ENCODE measurements around the gene AIPL1. TPM values are rescaled to one million over a fixed set of nuclear protein-coding genes. Genes with fewer than 3 reads are reported as not detected.
A peak's percentile ranks its signal among the peaks of the same experiment; 100 is the strongest.

Gene AIPL1
- polyA plus RNA-seq, 1 donor (not counting 4 experiments of a cell fraction or from before 2014, with no cell fraction given) = not detected

DNA sequence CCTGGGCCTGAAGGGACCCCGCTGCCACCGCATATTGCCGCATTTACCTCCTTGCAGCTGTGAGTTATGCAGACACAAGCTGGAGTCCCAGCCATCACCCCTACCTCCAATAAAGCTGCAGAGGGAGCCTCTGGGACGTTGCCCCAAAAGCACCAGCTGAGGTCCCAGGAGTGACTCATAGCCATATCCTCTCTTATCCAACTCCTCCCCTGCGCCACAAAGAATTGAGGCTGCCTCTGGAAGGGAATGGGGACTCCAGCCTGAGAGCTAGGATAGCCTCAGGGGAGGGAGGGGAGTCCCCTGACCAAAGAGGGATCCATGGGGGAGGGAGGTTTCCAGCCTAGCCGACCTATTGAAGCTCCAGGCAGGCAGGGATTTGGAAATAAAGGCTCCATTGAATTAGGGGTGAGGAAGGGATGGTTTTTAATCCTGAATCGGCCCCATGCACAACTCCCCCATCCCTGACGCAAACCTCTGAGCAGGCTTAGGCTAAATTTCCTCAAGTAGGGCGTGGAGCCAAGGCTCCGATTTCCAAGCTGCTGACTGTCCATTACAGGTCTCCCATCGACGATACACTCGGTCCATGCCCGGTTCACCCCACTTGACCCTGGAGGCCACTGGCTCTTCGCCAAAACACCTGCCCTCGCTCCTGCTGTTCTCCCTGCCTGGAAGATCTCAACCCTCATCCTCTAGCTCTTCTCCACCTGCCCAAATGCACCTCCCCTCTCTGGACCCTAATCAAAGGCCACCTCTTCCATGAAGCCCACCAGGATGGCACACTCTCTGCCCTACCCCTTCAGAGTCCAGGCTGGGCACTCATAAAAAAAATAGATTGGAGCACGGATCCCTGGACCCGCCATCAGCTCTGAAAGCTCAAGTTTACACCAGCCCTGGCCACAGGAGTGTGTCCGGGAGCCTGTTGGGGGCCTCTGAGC lies 36.9 kb upstream of the AIPL1 start:
- DNase-seq (ENCODE audit: low read depth, low spot score) (peak; percentile 69), FAIRE-seq (peak; percentile 81)
- Histone ChIP-seq H3K4me3 (ENCODE audit: control insufficient read depth in 2 of 3, extremely low read depth in 1 of 3, insufficient read depth in 2 of 3, low read depth in 1 of 3, low read length in 3 of 3) (no peak overlapping the region), H3K9ac (ENCODE audit: control insufficient read depth, extremely low read depth, insufficient read depth, low read length) (no peak overlapping the region), H3K36me3 (ENCODE audit: control insufficient read depth in 2 of 2, extremely low read depth in 1 of 2, insufficient read depth in 2 of 2, low read length in 2 of 2) (peaks cover 2 to 8% of the 10 kb centered on the region in 2 experiments), H3K4me1 (ENCODE audit: control insufficient read depth, extremely low read depth, insufficient read depth, low read length) (peaks cover 48% of the 10 kb centered on the region), H3K9me3 (ENCODE audit: control insufficient read depth, low read depth, low read length) (no peaks in the 10 kb centered on the region), H3K27me3 (ENCODE audit: control insufficient read depth, extremely low read depth, insufficient read depth, low read length) (no peaks in the 10 kb centered on the region), H4K20me1 (ENCODE audit: control insufficient read depth, extremely low read depth, insufficient read depth, low read length) (peaks cover 3% of the 10 kb centered on the region), H3K9me1 (ENCODE audit: control insufficient read depth, extremely low read depth, insufficient read depth, low read length) (peaks cover 2% of the 10 kb centered on the region), H3K79me2 (ENCODE audit: control insufficient read depth, insufficient read depth, low read length) (no peaks in the 10 kb centered on the region), H3K27ac (ENCODE audit: control insufficient read depth, insufficient read depth, low read length) (no peak overlapping the region), H3K4me2 (ENCODE audit: control insufficient read depth, extremely low read depth, insufficient read depth, low read depth, low read length) (peak overlapping the region; percentile 3), H2AFZ (ENCODE audit: control insufficient read depth, low read length) (no peak overlapping the region)
- TF ChIP-seq CTCF (optimal IDR thresholded peaks at IDR 0.05 in 1 of 3, IDR thresholded peaks at IDR 0.05 in 1 of 3, conservative IDR thresholded peaks at IDR 0.05 in 1 of 3; ENCODE audit: extremely low read depth in 1 of 3, insufficient read depth in 2 of 3, low read length in 3 of 3) (peak; percentile 3 to 60 (median 26)), EZH2 (IDR thresholded peaks at IDR 0.05; ENCODE audit: low read length) (no peak)
- dilution Hi-C loops (cut with MboI; ENCODE audit: extremely low pct_ligation_motif_present, low sequenced_read_pairs) = no loop called here

- H3K9me1 ChIP-seq (ENCODE audit: control insufficient read depth, extremely low read depth, insufficient read depth, low read length) = peaks cover 2% of the 10 kb centered on the region
- FAIRE-seq (no peak), DNase-seq (ENCODE audit: low read depth, low spot score) (no peak)
- H3K36me3 ChIP-seq (ENCODE audit: control insufficient read depth in 2 of 2, extremely low read depth in 1 of 2, insufficient read depth in 2 of 2, low read length in 2 of 2) = peaks cover 2 to 8% of the 10 kb centered on the region in 2 experiments
- H3K79me2 ChIP-seq (ENCODE audit: control insufficient read depth, insufficient read depth, low read length) = no peaks in the 10 kb centered on the region
- no peak overlapping the region for H3K4me3 ChIP-seq (ENCODE audit: control insufficient read depth in 2 of 3, extremely low read depth in 1 of 3, insufficient read depth in 2 of 3, low read depth in 1 of 3, low read length in 3 of 3)
- H3K27ac ChIP-seq (ENCODE audit: control insufficient read depth, insufficient read depth, low read length) = no peak overlapping the region
- peaks cover 39% of the 10 kb centered on the region for H3K4me1 ChIP-seq (ENCODE audit: control insufficient read depth, extremely low read depth, insufficient read depth, low read length)
- TF ChIP-seq CTCF (optimal IDR thresholded peaks at IDR 0.05 in 1 of 3, IDR thresholded peaks at IDR 0.05 in 1 of 3, conservative IDR thresholded peaks at IDR 0.05 in 1 of 3; ENCODE audit: extremely low read depth in 1 of 3, insufficient read depth in 2 of 3, low read length in 3 of 3) (no peak), EZH2 (IDR thresholded peaks at IDR 0.05; ENCODE audit: low read length) (no peak)
- no peak overlapping the region for H3K9ac ChIP-seq (ENCODE audit: control insufficient read depth, extremely low read depth, insufficient read depth, low read length)
- H3K4me2 ChIP-seq (ENCODE audit: control insufficient read depth, extremely low read depth, insufficient read depth, low read depth, low read length) = no peak overlapping the region
- dilution Hi-C loops (cut with MboI; ENCODE audit: extremely low pct_ligation_motif_present, low sequenced_read_pairs) = no loop called here
- no peaks in the 10 kb centered on the region for H3K27me3 ChIP-seq (ENCODE audit: control insufficient read depth, extremely low read depth, insufficient read depth, low read length)
- no peak overlapping the region for H2AFZ ChIP-seq (ENCODE audit: control insufficient read depth, low read length)
- no peaks in the 10 kb centered on the region for H3K9me3 ChIP-seq (ENCODE audit: control insufficient read depth, low read depth, low read length)
- H4K20me1 ChIP-seq (ENCODE audit: control insufficient read depth, extremely low read depth, insufficient read depth, low read length) = peaks cover 3% of the 10 kb centered on the region
Observed at GRCh38 chr17:6470751-6471521, 36.0 kb upstream of the AIPL1 start.
